OCI-LY1 (cell line): ENCODE measurements around the gene OSBPL2.

Source experiments
- H2AFZ ChIP-seq: fragments of 200-600 bp; sonication (generic), shearing (Covaris generic); 2 replicates; pipeline ENCODE4 v1.6.0; 2014; ENCODE audit warnings: antibody characterized with exemption, mild to moderate bottlenecking, low read length
- H3F3A ChIP-seq: fragments of 200-600 bp; sonication (generic), shearing (Covaris generic); 2 replicates; pipeline ENCODE4 v1.6.0; 2014; ENCODE audit warnings: mild to moderate bottlenecking, antibody characterized with exemption, low read length, moderate library complexity; ENCODE audit not compliant: insufficient read depth
- H3K27ac ChIP-seq: fragments of 200-600 bp; sonication (generic); 2 replicates; pipeline ENCODE4 v1.5.1; 2014; ENCODE audit warnings: low read length, mixed run types, mild to moderate bottlenecking, low read depth; ENCODE audit not compliant: poor library complexity, severe bottlenecking
- H3K27me3 ChIP-seq: fragments of 200-600 bp; sonication (generic); 2 replicates; pipeline ENCODE4 v1.6.0; 2014; ENCODE audit warnings: antibody characterized with exemption, mild to moderate bottlenecking, low read length, moderate library complexity; ENCODE audit not compliant: insufficient read depth
- H3K36me3 ChIP-seq: fragments of 200-600 bp; sonication (generic); 2 replicates; pipeline ENCODE4 v1.6.1; 2014; ENCODE audit warnings: mild to moderate bottlenecking, antibody characterized with exemption, low read length, moderate library complexity, mixed read lengths; ENCODE audit not compliant: insufficient read depth
- H3K4me1 ChIP-seq: fragments of 200-600 bp; sonication (generic); 2 replicates; pipeline ENCODE4 v1.5.1; 2014; ENCODE audit warnings: mild to moderate bottlenecking, low read length, moderate library complexity; ENCODE audit not compliant: insufficient read depth, severe bottlenecking
- H3K4me2 ChIP-seq: fragments of 200-600 bp; sonication (generic), shearing (Covaris generic); 2 replicates; pipeline ENCODE4 v1.6.1; 2014; ENCODE audit warnings: low read length
- H3K4me3 ChIP-seq: fragments of 200-600 bp; sonication (generic); 2 replicates; pipeline ENCODE4 v1.5.1; 2014; ENCODE audit warnings: low read length, low read depth, mild to moderate bottlenecking, mixed read lengths; ENCODE audit not compliant: poor library complexity, severe bottlenecking
- H3K79me2 ChIP-seq: fragments of 200-600 bp; shearing (Covaris generic); 2 replicates; pipeline ENCODE4 v1.6.1; 2016; ENCODE audit warnings: mixed run types, low read length, mixed read lengths; ENCODE audit not compliant: insufficient read depth
- H3K9ac ChIP-seq: fragments of 200-600 bp; sonication (generic), shearing (Covaris generic); 2 replicates; pipeline ENCODE4 v1.6.1; 2014; ENCODE audit warnings: mild to moderate bottlenecking, low read length, mixed read lengths
- H3K9me2 ChIP-seq: fragments of 200-600 bp; sonication (generic), shearing (Covaris generic); 2 replicates; pipeline ENCODE4 v1.6.1; 2014; ENCODE audit warnings: low read depth, mild to moderate bottlenecking, low read length, mixed read lengths
- H3K9me3 ChIP-seq: fragments of 200-600 bp; shearing (Covaris generic); 2 replicates; pipeline ENCODE4 v1.6.1; 2014; ENCODE audit warnings: low read length, mixed read lengths
- H4K20me1 ChIP-seq: fragments of 200-600 bp; sonication (generic), shearing (Covaris generic); 2 replicates; pipeline ENCODE4 v1.6.0; 2016; ENCODE audit warnings: mild to moderate bottlenecking, low read length; ENCODE audit not compliant: insufficient read depth
- EZH2 ChIP-seq: fragments of 200-600 bp; sonication (generic), shearing (Covaris generic); IDR thresholded peaks from 2 replicates; pipeline ENCODE4 v1.8.0; 2017; ENCODE audit warnings: borderline replicate concordance, mixed run types, mild to moderate bottlenecking, antibody characterized with exemption, low read length, moderate library complexity, mixed read lengths
- TF ChIP-seq, protein P1 (sequence below): fragments of 200-600 bp; sonication (generic), shearing (Covaris generic); IDR thresholded peaks from 2 replicates; pipeline ENCODE4 v1.5.1; 2017; ENCODE audit warnings: mild to moderate bottlenecking, antibody characterized with exemption, low read length, moderate library complexity, mixed read lengths

Gene OSBPL2

GRCh38 chr20:62293946-62294345 lies 55.6 kb downstream of the OSBPL2 start:
- no peaks in the 10 kb centered on the region for H3K9me2 ChIP-seq
- peak overlapping the region; percentile 2; the same call in 1 of the 2 replicates for H3K9ac ChIP-seq
- H3K4me1 ChIP-seq, result peaks cover 23% of the 10 kb centered on the region
- H3K4me2 ChIP-seq, result peak overlapping the region; percentile 10; the same call in 1 of the 2 replicates
- no peak overlapping the region for H2AFZ ChIP-seq
- H3K79me2 ChIP-seq, result no peaks in the 10 kb centered on the region
- no peaks in the 10 kb centered on the region for H4K20me1 ChIP-seq
- H3K27ac ChIP-seq, result peak overlapping the region; percentile 39
- TF ChIP-seq, protein P1, sequence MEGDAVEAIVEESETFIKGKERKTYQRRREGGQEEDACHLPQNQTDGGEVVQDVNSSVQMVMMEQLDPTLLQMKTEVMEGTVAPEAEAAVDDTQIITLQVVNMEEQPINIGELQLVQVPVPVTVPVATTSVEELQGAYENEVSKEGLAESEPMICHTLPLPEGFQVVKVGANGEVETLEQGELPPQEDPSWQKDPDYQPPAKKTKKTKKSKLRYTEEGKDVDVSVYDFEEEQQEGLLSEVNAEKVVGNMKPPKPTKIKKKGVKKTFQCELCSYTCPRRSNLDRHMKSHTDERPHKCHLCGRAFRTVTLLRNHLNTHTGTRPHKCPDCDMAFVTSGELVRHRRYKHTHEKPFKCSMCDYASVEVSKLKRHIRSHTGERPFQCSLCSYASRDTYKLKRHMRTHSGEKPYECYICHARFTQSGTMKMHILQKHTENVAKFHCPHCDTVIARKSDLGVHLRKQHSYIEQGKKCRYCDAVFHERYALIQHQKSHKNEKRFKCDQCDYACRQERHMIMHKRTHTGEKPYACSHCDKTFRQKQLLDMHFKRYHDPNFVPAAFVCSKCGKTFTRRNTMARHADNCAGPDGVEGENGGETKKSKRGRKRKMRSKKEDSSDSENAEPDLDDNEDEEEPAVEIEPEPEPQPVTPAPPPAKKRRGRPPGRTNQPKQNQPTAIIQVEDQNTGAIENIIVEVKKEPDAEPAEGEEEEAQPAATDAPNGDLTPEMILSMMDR, result no peak
- no peak for TF ChIP-seq EZH2
- H3K36me3 ChIP-seq, result peaks cover 20% of the 10 kb centered on the region; the same call in 1 of the 2 replicates
- H3K4me3 ChIP-seq, result no peak overlapping the region
- no peaks in the 10 kb centered on the region for H3F3A ChIP-seq
- no peaks in the 10 kb centered on the region for H3K27me3 ChIP-seq
- H3K9me3 ChIP-seq, result no peaks in the 10 kb centered on the region

- Histone ChIP-seq H3K9ac (peak overlapping the region; percentile 2; the same call in 1 of the 2 replicates), H3K36me3 (peaks cover 20% of the 10 kb centered on the region; the same call in 1 of the 2 replicates), H4K20me1 (no peaks in the 10 kb centered on the region), H3K4me3 (no peak overlapping the region), H3F3A (no peaks in the 10 kb centered on the region), H3K4me2 (peak overlapping the region; percentile 10; the same call in 1 of the 2 replicates), H3K79me2 (no peaks in the 10 kb centered on the region), H2AFZ (no peak overlapping the region), H3K9me3 (no peaks in the 10 kb centered on the region), H3K27me3 (no peaks in the 10 kb centered on the region), H3K4me1 (peaks cover 29% of the 10 kb centered on the region), H3K9me2 (no peaks in the 10 kb centered on the region), H3K27ac (peak overlapping the region; percentile 39)
- TF ChIP-seq EZH2, result no peak
- TF ChIP-seq, protein P1, result no peak
These were observed 56.2 kb downstream of the OSBPL2 start for GRCh38 chr20:62294516-62294915.

DNA sequence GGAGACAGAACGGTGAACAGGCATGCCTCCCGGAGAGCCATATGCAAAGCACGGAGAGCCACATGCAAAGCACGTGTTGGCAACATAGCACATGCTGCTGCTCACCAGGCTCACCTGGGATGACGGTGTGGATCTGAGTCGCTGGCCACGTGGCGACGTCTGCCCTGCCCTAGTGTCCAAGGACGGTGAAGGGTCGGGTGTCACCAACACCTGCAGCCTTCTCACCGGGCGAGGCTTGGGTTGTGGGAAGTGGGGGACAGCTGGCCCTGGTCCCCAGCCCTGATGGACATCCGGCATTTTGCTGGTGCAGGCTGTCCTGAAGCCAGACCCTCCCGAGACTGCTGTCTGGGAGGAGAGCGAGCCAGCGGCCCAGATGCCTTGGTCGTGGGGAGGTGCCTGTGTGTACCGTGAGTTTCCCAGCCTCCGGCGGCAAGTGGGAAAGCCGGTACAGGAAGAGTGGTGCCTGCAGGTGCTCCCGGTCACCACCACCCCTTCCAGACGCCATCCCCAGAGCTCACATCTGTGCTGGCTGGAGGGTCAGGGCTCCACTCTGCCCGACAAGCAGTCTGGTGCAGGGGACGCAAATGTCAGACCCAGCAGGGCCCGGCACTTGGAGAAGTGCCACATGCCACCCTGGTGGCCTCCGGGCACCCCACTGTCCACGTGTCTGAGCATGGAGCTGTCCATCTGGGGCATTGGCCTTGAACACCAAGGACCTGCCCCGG lies 58.6 kb downstream of the OSBPL2 start:
- Histone ChIP-seq H3K4me1 (peaks cover 46% of the 10 kb centered on the region), H2AFZ (no peak overlapping the region), H3K9me2 (no peaks in the 10 kb centered on the region), H3K4me2 (no peak overlapping the region), H3F3A (no peaks in the 10 kb centered on the region), H3K79me2 (no peaks in the 10 kb centered on the region), H3K4me3 (no peak overlapping the region), H3K27me3 (no peaks in the 10 kb centered on the region), H3K9me3 (no peaks in the 10 kb centered on the region), H3K27ac (no peak overlapping the region), H3K9ac (no peak overlapping the region), H4K20me1 (no peaks in the 10 kb centered on the region), H3K36me3 (peaks cover 20% of the 10 kb centered on the region; the same call in 1 of the 2 replicates)
- TF ChIP-seq EZH2, result no peak
- TF ChIP-seq, protein P1, result no peak
